Heart left ventricle (tissue), 13 donors: ENCODE measurements around the gene GDF2.

Source experiments
- CTCF ChIP-seq, 12 donors: fragments of 200-600 bp; sonication (generic) in 4 of 12; IDR thresholded peaks; one replicate each; pipeline versions ENCODE4 v1.5.0 to v1.8.0; 2018 to 2022; ENCODE audit warnings: antibody characterized with exemption in 12 of 12, mild to moderate bottlenecking in 5 of 12
- POLR2A ChIP-seq, 2 donors: fragments of 450-650 bp; IDR thresholded peaks; one replicate each; pipeline ENCODE4 v1.6.1; 2017; ENCODE audit warnings: antibody characterized with exemption in 2 of 2, mild to moderate bottlenecking in 2 of 2, moderate library complexity in 2 of 2
- donor health status: ischemic (EF 13 %, LVEDD 7.1; RV severe dilation, severe dysfunction).
- donor health status: DM: no; HTN: yes; CAD: no.
- donor health status: DM: no; HTN: no; CAD: no.
- donor health status: ischemic (EF 25% LVEDD 6.9; RV normal size, moderate dysfunction).
- donor health status: ischemic (EF 25% LVEDD 5.7; RV mildly dilated, moderate dysfunction).
- donor health status: ischemic (EF 35%, LVEDD 5.7; RV mildly dilated, moderate dysfunction).
- donor health status: nonischemic (EF 11% LVEDD 7.7; RV severe dilation, severe dysfunction).
- donor health status: DM: yes; HTN: yes; CAD: no.
- donor health status: PGD.
- donor health status: ischemic (EF 29% LVEDD 5.4; RV normal size, mild dysfunction).
- donor health status: nonischemic (EF 23%, LVEDD 6.1; RV moderate dilation, normal function).

- TF ChIP-seq POLR2A (IDR thresholded peaks at IDR 0.05) (no peak), CTCF (IDR thresholded peaks at IDR 0.05) (no peak)
Measured at GRCh38 chr10:47326306-47326926, 4.2 kb downstream of the GDF2 start.
